ENCODE results near the gene MGME1.

The MGME1 gene

DNA sequence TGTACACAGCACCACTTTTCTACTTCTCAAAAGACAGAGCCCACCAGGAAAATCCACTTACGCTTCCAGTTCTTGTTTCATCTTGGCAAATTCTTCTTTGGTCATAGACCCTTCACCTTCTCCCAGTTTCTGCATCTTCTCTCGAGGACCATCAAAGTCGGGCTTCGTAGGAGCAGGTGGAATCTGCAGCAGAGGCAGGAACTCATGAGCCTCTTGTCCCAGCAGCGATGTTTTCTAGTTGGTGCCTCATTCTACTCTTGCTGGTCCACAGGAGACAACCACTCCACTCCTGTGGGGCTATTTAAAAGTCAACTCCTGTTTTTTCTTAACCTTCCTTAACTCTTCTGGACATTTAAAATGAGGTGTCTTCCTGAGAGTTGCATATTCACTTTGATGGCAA is 14.9 kb upstream of the MGME1 start:
- Histone ChIP-seq H3K27ac (no peak overlapping the region), H3K9me3 (ENCODE audit: severe bottlenecking) (no peaks in the 10 kb centered on the region), H3K4me3 (ENCODE audit: low read depth, low read length) (no peak overlapping the region), H3K36me3 (peaks cover 80% of the 10 kb centered on the region), H3K27me3 (ENCODE audit: insufficient read depth, low read depth, severe bottlenecking) (no peaks in the 10 kb centered on the region)
- TF ChIP-seq, protein P1, sequence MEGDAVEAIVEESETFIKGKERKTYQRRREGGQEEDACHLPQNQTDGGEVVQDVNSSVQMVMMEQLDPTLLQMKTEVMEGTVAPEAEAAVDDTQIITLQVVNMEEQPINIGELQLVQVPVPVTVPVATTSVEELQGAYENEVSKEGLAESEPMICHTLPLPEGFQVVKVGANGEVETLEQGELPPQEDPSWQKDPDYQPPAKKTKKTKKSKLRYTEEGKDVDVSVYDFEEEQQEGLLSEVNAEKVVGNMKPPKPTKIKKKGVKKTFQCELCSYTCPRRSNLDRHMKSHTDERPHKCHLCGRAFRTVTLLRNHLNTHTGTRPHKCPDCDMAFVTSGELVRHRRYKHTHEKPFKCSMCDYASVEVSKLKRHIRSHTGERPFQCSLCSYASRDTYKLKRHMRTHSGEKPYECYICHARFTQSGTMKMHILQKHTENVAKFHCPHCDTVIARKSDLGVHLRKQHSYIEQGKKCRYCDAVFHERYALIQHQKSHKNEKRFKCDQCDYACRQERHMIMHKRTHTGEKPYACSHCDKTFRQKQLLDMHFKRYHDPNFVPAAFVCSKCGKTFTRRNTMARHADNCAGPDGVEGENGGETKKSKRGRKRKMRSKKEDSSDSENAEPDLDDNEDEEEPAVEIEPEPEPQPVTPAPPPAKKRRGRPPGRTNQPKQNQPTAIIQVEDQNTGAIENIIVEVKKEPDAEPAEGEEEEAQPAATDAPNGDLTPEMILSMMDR (IDR thresholded peaks at IDR 0.05; ENCODE audit: low read depth, low read length), result no peak
- DNase-seq, result no peak

DNA sequence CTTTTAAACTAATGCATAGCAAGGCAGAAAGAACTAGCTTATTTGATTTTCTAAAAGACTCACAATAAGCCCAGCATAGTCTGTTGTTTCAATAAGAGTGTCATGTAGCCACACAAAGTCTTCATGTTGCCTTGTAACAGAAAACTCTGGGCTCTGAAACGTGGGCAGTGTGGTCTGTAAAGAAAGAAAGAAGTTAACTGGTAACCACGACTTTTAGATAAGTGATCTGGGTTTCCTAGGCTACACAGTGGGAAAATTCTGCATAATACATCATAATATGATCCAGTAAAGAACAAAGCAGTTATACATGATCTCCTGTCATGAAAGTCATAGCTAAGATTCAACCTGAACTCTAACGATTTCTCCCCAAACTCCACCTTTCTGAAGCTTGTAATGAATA is 13.5 kb upstream of the MGME1 start:
- TF ChIP-seq, protein P1 (IDR thresholded peaks at IDR 0.05; ENCODE audit: low read depth, low read length), result no peak
- Histone ChIP-seq H3K4me3 (ENCODE audit: low read depth, low read length) (no peak overlapping the region), H3K27ac (no peak overlapping the region), H3K36me3 (peaks cover 66% of the 10 kb centered on the region), H3K9me3 (ENCODE audit: severe bottlenecking) (no peaks in the 10 kb centered on the region), H3K27me3 (ENCODE audit: insufficient read depth, low read depth, severe bottlenecking) (no peaks in the 10 kb centered on the region)
- DNase-seq, result no peak

DNA sequence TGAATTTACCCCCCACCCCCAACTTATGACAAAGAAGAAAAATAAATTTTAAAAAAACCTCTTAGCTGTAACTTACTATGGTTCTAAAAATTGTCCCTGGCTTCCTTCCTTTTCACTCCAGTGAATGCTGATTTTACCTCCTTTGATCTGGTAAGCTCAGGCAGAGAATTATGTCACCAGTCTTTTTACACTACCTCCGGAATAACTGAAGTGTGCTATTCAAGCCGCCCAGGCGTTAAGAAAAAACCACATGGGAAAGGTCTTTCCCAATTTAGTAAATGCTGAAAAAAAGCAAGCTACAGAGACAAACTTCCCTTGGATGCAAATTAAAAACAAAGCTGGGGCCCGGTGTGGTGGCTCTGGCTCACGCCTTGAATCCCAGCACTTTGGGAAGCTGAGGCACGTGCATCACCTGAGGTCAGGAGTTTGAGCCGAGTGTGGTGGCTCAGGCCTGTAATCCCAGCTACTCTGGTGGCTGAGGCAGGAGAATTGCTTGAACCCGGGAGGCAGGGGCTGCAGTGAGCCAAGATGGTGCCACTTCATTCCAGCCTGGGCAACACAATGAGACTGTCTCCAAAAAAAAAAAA is 12.6 kb upstream of the MGME1 start:
- no peak overlapping the region for H3K4me3 ChIP-seq (ENCODE audit: low read depth, low read length)
- no peaks in the 10 kb centered on the region for H3K27me3 ChIP-seq (ENCODE audit: insufficient read depth, low read depth, severe bottlenecking)
- DNase-seq, result no peak
- TF ChIP-seq, protein P1 (IDR thresholded peaks at IDR 0.05; ENCODE audit: low read depth, low read length), result no peak
- H3K9me3 ChIP-seq (ENCODE audit: severe bottlenecking), result no peaks in the 10 kb centered on the region
- no peak overlapping the region for H3K27ac ChIP-seq
- H3K36me3 ChIP-seq, result peaks cover 57% of the 10 kb centered on the region

DNA sequence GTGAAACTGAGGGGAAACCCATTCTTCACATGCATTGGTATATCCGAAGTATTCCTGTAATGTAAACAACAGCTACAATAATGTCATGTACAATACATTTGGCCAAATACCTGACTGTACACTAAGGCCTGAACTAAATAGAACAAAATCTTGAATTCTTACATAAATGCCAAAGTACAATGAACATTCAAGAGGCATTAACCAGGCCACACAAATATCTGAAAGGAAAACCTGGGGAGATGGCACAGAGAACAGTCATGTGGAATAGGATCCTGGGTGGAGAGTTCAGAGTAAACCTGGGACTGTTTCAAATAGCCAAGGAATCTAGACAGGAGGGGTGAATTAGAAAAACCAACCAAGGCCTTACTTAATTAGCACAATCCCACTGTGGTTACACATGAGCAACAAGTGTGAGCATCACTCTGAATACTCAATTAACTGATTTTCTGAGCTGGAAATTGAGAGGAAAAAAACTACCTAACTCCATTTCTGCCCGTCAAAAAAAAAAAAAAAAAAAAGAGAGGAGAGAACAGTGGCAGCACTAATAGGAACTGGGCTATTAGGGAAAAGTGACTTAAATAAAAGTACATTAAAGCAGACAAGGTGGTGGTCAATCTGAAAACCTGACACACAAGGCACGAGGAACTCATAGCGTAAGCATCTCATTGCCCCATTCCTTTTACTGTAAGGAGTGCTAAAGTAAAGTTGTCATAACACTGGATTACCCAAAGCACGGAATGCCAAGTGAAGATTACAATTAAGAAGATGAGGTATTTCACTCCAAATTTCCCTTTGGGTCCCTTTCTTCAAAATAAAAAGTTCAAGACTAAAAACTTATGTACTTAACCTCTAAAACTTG is 11.1 kb upstream of the MGME1 start:
- Histone ChIP-seq H3K27ac (no peak overlapping the region), H3K9me3 (ENCODE audit: severe bottlenecking) (no peaks in the 10 kb centered on the region), H3K27me3 (ENCODE audit: insufficient read depth, low read depth, severe bottlenecking) (no peaks in the 10 kb centered on the region), H3K4me3 (ENCODE audit: low read depth, low read length) (no peak overlapping the region), H3K36me3 (peaks cover 46% of the 10 kb centered on the region)
- TF ChIP-seq, protein P1 (IDR thresholded peaks at IDR 0.05; ENCODE audit: low read depth, low read length), result no peak
- no peak for DNase-seq

DNA sequence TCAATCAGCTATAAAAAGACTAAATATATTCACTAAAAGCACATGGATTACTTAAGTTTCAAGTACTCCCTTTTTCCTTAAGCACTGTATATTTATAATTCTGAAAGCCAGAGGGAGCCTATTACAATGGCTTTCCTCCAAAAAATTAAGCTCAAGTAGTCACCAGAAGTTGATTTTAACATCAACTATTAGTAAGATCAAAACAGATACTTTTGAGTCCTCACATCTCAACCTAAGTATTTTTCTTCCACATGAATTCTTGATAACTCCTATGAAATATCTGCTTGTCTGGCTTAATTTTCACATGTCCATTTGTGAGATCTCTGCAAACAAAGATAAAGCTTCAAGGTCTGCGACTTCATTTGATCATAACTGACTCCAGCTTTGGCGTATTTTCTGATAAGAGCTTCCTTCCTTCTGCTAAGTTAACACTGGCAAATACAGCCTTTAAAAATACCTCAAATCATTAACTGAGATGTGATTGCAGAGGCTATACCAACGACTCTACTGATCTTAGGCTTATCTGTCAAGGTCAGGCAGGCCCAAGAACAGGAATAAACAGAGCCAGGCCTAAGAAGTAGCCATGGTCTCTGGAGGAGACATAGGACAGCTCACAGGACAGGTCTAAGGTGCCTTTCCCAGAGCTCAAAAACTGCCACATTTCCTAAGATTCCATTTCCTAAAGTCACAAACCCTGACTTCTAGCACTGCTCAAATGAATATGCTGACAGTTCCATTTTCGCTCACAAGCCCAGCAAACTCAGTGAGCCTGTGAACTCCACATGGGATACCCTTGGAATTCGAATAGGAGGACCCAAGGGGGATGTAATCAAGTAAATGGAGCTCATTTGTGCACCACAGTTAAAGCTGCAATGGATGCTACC is 10.2 kb upstream of the MGME1 start:
- no peak for DNase-seq
- Histone ChIP-seq H3K9me3 (ENCODE audit: severe bottlenecking) (no peaks in the 10 kb centered on the region), H3K27ac (no peak overlapping the region), H3K27me3 (ENCODE audit: insufficient read depth, low read depth, severe bottlenecking) (no peaks in the 10 kb centered on the region), H3K36me3 (peaks cover 42% of the 10 kb centered on the region), H3K4me3 (ENCODE audit: low read depth, low read length) (no peak overlapping the region)
- TF ChIP-seq, protein P1 (IDR thresholded peaks at IDR 0.05; ENCODE audit: low read depth, low read length), result no peak
